A549 (cell line): ENCODE results near the gene LIPH.

Source experiments
- BHLHE40 ChIP-seq: IDR thresholded peaks from 2 replicates; pipeline ENCODE4 v1.6.1; 2012; ENCODE audit warnings: low read depth, low read length, inconsistent platforms
- ELK1 ChIP-seq: fragments of 150-350 bp; IDR thresholded peaks from 2 replicates; pipeline ENCODE4 v1.6.1; 2014; ENCODE audit warnings: low read depth, mild to moderate bottlenecking, low read length
- TF ChIP-seq, protein P1 (sequence below): fragments of >200 bp; sonication (Bioruptor Twin); formaldehyde crosslinking; IDR thresholded peaks from 3 replicates; pipeline ENCODE4 v1.5.1; 2016
- TF ChIP-seq, protein P2 (sequence below): IDR thresholded peaks from 2 replicates; pipeline ENCODE4 v1.6.1; 2012

DNA sequence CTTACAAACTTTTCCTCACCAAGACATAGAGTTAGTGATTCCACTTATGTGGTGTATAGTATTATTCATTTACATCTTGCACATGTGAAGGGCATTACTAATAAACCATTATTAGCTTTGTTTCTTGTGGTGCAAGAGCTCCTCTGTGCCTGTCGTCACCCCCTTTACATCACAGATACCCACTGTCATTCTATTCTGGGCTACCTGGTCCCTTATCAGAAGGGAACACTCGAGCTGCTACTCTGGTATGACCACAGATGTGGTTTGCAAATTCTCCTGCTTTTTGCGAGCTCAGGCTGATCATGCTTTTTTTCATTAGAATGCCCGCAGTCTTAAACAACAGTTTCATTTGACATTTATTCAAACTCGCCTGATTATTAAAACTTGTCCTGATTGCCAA lies 19.8 kb upstream of the LIPH start:
- TF ChIP-seq BHLHE40: no peak
- TF ChIP-seq, protein P1, sequence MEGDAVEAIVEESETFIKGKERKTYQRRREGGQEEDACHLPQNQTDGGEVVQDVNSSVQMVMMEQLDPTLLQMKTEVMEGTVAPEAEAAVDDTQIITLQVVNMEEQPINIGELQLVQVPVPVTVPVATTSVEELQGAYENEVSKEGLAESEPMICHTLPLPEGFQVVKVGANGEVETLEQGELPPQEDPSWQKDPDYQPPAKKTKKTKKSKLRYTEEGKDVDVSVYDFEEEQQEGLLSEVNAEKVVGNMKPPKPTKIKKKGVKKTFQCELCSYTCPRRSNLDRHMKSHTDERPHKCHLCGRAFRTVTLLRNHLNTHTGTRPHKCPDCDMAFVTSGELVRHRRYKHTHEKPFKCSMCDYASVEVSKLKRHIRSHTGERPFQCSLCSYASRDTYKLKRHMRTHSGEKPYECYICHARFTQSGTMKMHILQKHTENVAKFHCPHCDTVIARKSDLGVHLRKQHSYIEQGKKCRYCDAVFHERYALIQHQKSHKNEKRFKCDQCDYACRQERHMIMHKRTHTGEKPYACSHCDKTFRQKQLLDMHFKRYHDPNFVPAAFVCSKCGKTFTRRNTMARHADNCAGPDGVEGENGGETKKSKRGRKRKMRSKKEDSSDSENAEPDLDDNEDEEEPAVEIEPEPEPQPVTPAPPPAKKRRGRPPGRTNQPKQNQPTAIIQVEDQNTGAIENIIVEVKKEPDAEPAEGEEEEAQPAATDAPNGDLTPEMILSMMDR: no peak
- TF ChIP-seq, protein P2, sequence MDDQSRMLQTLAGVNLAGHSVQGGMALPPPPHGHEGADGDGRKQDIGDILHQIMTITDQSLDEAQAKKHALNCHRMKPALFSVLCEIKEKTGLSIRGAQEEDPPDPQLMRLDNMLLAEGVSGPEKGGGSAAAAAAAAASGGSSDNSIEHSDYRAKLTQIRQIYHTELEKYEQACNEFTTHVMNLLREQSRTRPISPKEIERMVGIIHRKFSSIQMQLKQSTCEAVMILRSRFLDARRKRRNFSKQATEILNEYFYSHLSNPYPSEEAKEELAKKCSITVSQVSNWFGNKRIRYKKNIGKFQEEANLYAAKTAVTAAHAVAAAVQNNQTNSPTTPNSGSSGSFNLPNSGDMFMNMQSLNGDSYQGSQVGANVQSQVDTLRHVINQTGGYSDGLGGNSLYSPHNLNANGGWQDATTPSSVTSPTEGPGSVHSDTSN: no peak
- no peak for TF ChIP-seq ELK1
